Activated CD8-positive, alpha-beta memory T cell treated with anti-CD3 and anti-CD28 coated beads for 1 hour (primary cell): ENCODE results near the gene SOS1.
A peak's percentile ranks its signal among the peaks of the same experiment; 100 is the strongest.
"Not testable (repeated sequence)": the region's sequence is repeated elsewhere in the genome, so short reads cannot be mapped to it uniquely, and the experiment has no call there.

Experiments
- DNase-seq, 2 donors: peaks; one replicate each; pipeline ENCODE4 v3.0.0-alpha.2; 2020; ENCODE audit warnings: low read depth in 1 of 2; ENCODE audit errors: extremely low read depth in 1 of 2

The SOS1 gene

DNA sequence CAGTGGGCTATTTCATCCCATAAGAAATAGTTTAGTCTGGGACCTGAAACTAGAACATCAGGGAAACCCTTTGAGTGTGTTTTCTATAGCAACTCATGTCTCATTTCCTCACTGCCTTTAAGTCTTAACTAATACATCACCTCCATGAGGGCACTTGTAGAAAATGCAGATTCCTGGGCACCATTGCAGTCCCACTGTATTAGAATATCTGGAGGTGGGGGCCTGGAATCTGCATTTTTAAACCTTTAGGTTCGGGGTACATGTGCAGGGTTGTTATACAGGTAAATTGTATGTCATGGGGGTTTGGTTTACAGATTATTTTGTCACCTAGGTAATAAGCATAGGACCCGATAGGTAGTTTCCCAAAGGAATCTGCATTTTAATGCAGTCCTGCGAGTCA, 143.8 kb downstream of the SOS1 start:
- no peak for DNase-seq

DNA sequence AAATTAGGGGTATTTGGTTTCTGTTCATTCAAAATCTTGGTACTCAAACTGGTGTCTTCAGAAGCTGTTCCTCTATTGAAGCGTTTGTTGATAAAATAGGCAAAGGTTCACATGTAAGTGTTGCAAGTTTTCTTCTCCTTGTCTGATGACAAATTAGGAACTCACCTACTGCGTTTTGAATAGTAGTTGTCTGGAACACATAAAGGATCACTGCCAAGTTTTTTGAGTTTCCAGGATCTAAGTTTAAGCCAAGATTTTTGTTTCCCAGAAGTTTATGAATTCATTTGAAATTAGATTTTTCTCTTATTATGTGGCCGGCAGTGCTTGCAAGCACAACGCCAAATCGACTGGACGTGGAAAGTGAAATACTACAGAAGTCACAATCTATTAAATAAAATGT, 145.8 kb downstream of the SOS1 start:
- DNase-seq = no peak

DNA sequence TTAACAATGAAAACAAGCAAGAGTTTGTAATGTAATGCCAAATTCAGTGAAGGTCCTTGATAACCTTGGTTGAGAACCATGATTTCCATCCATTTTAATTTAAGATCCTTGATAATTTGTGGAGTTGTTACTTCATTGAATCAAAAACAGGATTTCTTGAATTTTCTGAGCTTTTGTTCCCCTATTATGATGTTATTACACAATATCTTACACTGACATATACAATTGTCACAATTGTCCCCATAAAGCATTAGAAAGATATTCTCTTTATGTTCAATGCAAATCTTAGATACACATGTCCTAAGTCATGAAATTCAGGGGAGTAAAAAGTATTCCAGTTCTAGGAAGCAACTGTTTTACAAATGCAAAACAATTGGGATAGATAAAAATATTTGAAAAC, 147.6 kb downstream of the SOS1 start:
- DNase-seq = no peak

DNA sequence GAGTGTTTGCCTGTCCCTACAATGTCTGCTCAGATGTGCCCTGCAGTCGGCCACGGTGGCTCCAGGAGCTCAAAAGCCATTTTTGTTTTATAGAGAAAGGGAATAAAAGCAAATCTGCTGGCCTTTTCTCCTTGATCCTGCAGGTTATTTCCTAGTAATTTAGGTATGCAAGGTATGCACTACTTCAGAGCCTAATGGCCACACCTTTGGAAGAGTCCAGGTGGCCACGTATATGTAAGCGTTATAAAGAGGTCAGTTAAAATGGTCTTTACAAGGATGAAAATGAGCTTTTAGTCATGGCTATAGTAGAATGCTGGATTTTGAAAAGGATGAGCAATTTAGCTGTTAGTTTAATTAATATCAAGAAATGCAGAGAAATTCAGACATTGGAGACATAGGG, 149.5 kb downstream of the SOS1 start:
- DNase-seq = no peak

DNA sequence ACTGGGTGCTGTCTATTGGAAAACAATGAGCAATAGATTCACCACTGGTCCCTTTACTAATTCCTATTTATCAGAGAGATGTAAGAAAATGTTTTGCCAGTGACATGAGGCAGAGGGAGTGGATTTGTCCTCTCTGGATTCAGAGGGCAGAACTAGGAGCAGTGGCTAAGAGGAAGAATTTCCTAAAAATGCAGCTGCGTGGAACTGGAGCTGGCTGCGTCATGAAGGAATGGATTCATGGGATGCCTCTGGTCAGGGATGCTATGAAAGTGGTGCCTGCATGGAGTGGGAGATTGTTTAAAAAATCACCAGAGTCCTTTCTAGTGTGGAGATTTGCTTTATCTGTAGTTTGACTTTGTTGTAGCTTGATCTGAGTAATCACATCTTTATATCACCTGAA, 152.8 kb downstream of the SOS1 start:
- DNase-seq = no peak

DNA sequence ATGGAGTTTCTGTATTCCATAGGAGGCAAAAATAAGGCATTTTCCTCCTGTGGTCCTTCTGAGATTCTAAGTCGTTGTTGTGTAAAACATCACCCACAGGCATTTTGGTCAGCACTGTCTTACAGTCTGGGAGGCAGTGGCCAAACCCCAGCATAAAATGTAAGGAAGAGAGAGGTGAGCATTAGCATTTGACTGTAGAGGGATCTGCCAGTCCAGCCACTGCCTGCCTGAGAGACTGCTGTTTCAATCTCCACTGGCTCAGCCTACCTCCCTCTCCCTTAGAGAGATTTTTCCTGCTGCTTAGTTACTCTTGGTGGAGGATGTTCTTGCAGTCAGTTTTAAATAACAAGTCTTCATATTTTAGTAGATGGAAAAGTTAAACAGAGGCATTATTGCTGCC, 154.2 kb downstream of the SOS1 start:
- DNase-seq = no peak

DNA sequence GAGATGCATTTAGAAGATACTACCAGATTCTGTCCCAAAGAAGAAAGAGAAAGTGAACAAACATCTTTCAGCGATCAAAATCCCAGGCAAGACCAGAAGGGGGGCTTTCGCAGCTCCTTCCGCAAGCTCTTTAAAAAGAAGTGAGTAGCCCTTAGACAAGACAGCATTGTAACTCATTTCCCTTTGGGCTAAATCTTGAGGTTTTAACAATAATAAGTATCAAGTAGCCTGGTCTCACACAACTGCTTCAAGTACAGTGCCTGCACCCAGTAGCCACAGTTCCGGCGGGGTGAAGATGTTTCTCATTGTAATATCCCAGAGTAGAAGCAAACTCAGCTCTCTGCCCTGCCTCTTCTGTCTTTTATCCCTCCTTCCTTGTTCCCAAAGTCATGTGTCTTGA, 154.8 kb downstream of the SOS1 start:
- no peak for DNase-seq

DNA sequence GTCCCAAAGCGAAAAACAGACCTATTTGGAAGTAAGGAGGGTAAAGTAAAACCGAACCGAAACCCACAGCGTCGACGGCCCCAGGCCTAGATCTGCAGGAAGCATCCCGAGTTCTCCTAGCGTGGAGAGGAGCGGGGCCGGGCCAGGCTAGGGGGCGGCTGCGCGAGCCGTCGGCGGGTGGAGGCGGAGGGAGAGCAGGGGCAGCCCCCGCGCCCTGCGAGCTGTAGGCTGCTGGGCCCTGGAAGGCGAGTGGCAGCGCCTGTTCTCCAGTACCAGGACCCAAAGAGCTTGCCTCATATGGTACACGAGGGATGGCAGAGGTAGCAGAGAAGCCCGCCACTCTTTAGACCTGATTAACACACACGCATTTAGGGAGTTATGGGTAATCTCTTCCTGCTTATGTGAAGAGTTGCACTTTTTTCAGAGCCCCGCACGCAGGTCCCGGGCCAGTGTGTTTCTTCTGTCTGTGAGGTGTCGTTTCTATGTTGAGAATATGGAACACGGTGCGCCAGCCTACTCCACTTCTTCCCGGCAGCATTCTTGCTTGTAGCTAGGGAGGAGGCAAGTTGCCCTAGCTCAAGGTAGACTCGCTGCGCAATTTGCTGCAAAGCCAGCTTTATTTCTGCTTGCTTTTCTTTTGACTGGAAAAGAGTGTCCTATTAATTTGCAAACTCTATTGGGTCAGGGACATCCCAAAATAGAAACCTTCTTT, 160.1 kb downstream of the SOS1 start:
- no peak for DNase-seq

DNA sequence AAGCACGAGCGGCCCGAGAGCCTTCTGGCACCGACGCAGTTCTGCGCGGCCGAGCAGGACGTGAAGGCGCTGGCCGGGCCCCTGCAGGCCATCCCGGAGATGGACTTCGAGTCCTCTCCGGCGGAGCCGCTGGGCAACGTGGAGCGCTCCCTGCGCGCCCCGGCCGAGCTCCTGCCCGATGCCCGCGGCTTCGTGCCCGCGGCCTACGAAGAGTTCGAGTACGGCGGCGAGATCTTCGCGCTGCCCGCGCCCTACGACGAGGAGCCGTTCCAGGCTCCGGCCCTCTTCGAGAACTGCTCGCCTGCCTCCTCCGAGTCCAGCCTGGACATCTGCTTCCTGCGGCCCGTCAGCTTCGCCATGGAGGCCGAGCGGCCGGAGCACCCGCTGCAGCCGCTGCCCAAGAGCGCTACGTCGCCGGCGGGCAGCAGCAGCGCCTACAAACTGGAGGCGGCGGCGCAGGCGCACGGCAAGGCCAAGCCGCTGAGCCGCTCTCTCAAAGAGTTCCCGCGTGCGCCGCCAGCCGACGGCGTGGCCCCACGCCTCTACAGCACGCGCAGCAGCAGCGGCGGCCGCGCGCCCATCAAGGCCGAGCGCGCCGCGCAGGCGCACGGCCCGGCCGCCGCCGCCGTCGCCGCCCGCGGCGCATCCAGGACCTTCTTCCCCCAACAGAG, 160.8 kb downstream of the SOS1 start:
- DNase-seq = peak in 1 of 2 donors; percentile 42

DNA sequence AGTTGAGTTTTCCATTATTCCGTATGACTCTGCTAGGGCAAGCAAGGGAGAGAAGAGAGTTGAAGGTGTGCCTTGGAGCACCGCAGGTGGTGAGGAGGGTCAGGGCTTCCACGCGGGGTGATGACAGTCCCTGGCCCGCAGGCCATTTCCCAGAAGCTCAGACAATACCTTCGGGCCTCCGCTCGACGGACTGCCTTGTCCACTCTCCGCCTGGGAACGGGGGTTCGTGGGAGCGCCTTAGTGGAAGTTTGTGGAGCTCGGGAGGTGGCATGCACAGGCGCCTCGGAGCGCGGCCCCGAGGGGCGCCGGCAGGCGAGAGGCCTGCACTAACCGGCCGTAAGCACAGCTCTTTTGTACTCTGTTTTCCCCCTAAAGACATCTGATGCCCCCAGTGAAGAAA, 161.4 kb downstream of the SOS1 start:
- no peak for DNase-seq

DNA sequence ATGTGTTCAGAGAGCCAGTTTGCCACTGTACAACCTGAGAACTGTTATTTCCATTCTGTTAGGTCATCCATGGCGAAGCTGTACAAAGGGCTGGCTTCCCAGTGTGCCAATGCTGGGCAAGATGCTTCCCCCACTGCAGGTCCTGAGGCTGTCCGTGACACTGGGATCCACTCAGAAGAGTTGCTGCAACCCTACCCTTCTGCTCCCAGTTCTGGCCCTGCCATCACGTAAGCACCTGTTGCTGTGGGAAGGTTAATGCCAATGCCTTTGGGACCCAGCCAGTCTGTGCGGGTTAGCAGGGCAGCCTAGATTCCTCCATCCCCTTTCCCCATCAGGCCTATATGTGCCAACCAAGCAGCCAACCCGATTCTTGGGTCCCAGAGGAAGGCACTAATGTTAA, 162.9 kb downstream of the SOS1 start:
- DNase-seq = no peak

DNA sequence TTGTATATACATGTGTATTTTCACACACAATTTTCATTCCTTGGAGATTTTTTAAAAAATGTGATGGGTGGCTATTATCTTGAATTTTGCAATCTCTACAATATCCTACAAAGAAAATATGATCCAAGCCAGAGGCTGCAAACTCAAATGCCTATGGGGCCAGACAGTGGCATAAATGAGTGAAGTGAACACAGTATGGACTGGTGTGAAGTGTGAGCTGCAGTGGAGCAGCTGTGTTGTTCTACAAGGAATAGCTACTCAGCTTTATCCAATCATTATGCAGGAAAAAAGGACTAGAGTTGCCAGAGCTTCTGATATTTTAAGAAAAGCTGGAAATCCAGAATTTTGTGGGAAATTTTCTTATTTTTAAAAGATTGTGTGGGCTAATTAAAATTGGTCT, 169.1 kb downstream of the SOS1 start:
- DNase-seq = no peak

DNA sequence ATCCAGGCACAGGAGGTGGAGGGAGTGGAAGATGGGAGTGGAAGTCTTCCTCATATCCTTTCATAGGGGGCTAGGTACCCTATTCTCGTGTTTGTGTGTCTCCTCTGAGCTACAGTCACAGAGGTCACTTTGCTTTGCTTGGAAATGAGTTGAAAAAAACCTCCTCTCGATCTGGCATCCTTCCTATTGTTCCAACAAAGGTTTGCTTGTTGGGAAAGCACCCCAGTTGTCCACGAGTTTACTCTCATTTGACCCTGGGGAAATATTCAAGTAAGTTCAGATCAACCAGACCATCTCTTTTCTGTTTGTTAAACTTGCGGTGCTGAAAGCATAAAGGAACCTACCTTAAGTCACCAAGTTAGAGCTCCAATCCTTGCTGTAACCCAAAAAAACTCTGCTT, 171.9 kb downstream of the SOS1 start:
- no peak for DNase-seq

DNA sequence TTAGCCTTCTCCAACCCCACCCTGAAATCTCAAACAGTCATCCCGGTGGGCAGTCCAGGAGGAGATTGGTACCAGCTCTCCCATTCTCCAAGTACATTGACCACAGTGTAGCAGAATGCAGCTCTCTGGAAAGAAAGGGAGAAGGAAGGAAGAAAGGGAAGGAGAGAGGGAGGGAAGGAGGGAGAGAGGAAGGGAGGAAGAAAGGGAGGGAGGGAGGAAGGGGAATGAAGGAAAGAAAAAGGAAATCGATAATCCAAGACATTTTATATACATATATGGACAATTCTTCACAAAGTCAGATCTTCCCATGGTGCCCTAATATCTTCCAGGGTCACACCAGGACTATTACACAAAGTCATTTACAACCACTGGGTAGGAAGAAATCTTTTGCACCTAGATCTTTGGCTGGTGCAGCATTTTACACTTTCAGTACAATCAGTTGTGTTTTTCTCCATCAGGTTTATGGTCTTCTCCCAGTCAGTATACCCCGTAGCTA, 172.4 kb downstream of the SOS1 start:
- no peak for DNase-seq

DNA sequence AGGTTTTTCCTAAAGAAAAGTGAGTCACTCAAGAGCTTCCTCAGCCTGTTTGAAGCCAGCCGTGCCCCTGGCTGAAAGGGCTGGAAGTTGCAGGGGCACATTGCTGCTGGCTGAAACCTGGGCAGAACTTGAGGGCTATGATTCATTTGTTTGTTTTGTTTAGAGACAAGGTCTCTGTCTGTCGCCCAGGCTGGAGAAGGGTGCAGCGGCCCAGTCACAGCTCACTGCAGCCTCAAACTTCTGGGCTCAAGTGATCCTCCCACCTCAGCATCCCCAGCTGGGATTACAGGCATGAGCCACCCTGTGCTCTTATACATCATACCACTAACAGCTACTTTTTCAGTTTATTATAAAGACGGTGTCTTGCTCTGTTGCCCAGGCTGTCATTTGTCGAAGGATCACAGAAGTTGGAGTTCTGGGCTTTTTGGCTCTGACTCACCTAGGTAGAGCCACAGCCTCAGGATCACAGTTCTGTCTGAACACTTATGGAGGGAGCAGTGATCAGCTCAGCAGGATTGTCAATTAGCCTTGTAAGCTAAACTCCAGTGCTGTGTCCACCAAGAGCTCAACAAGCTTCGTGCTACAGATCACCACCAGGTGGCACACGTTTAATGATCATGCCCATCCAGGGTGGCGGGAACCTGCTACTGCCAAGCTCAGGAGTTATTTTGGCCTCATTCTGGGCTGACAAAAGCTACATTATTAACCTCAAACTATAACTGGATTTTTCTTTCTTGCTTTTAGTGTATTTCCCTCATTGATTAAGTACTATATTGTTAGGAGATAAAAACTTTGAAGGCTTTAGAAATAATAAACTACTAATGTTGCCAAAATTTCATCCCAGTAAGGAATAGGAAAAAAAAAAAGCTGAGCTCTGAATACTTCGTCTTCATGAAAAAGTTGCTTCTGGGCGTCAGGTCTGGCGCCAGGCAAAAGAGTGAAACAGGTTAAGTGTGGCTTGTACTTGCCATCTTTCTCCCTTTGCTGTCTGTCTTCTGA, 173.3 kb downstream of the SOS1 start:
- peak in 1 of 2 donors; percentile 30 for DNase-seq

DNA sequence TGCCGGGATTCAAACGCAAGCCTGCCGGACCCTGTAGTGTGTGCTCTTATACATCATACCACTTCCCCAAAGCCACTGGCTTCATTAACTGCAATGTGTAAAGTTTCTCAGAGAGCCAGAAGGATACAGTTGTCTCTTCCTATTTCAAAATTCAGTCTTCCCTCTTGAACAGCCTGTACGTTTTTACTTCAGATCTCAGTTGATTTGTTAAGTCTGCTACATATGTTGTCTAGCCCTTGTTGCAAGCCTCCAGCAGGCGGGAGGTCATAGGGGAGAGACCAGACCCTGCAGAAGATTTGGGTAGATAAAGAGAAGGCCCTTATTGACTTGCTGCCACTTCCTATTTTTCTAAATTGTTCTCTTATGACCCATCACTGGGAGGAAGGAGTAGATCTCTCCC, 174.9 kb downstream of the SOS1 start:
- no peak for DNase-seq

DNA sequence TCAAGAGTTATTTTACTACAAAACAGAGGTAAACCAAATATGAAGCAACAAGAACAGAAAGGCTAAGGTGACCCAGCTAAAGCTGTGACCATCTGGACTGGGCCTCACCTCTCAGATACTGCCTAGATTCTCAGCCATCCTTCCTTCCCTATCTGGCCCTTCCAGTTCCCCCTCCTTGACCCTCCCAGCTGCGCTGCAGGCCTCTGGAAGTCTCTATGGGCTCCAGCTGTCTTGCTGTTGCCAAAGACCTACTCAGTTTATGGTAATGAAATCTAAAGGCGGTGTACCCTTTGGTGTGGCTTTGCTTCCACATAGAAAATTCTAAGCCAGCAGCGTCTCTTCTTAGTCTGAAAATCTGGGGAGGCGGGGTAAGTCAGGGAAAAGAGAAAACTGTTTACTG, 175.5 kb downstream of the SOS1 start:
- DNase-seq = no peak

DNA sequence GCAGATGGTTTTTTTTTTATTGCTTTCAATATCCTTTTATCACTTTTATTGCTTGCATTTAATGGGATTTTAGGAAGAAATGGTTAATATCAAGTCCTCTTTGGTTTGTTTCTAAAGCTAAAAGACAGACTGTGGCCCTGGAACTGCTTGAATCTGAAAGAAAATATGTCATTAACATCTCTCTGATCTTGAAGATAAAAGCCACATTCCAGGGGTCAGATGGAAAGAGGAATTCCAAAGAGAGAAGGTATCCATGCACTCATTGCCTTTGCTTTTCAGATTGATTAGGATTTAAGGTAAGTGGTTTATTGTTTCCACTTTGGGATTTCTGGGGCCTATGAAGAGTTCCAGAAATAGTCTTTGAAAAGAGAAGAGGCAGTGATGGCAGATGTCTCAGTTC, 177.1 kb downstream of the SOS1 start:
- no peak for DNase-seq

DNA sequence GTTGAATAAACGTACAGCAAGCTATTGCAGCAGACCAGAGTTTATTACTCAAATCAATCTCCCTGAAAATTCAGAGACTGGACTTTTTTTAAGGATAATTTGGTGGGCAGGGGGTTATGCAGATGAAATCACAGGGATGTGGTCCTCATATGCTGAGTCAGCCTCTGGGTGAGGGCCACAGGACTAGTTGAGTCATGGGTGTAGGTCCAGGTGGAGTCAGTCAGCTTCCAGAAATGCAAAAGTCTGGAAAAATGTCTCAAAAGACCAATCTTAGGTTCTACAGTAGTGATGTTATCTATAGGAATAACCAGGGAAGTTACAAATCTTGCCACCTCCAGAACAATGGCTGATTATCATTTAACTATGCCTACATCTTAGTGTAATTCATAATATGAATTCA, 180.1 kb downstream of the SOS1 start:
- DNase-seq = no peak

DNA sequence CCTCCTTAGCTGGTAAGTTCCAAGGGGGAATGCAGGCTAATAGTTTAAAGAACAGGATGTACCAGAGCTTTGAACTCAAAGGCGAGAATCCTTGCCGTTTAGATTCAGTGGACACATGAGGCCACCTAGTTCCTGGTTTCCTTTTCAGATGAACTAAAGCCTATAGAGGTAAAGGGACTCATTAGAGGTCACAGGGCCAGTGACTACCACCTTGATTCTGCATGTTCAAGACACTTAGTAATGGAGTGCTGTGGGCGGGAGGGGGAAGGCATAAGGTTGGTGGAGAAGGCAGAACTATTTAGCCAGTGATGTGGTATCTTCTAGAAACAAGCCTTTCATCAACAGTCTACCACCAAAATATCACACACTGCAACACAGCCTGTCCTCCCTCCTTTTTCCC, 183.3 kb downstream of the SOS1 start:
- DNase-seq = no peak

DNA sequence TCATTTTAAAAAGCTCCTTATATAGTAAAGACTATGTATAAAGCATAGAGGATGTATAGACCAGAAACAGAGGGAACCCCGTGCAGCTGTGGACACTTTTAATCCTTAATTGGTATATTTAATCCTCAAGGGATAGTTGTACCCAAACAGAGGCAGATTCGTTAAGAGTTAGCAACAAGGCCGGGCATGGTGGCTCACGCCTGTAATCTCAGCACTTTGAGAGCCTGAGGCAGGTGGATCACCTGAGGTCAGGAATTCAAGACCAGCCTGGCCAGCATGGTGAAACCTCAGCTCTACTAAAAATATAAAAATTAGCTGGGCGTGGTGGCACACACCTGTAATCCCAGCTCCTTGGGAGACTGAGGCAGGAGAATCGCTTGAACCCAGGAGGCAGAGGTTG, 184.3 kb downstream of the SOS1 start:
- not testable (repeated sequence) for DNase-seq
